GM21717 (cell line): ENCODE results near the gene LRRC32.
A peak's percentile ranks its signal among the peaks of the same experiment; 100 is the strongest.

ENCODE experiments used
- ATAC-seq: cut with Tn5 transposase; IDR thresholded peaks from one replicate; pipeline ENCODE4 v1.9.1; 2021; ENCODE audit warnings: mild to moderate bottlenecking, moderate library complexity; ENCODE audit not compliant: unreplicated experiment

LRRC32 gene

DNA sequence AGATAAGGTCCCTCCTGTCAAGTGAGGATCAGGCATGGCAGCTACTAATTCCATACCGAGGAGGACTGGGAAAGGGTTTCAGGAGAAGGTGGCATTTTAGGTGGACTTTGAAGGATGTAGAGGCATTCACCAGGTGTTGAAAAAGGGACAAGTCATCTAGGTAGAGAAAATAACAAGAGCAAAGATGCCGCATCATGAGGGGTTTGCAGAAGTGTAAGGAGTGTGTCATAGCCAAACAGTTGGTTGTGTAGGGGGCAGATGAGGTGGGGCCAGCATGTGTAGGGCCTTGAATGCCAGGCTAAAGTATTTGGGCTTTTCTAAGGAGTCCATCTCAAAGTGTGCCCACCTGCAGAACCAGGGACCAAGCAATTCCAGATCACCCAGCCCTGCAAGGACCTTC lies 11.6 kb upstream of the LRRC32 start:
- ATAC-seq = no peak

DNA sequence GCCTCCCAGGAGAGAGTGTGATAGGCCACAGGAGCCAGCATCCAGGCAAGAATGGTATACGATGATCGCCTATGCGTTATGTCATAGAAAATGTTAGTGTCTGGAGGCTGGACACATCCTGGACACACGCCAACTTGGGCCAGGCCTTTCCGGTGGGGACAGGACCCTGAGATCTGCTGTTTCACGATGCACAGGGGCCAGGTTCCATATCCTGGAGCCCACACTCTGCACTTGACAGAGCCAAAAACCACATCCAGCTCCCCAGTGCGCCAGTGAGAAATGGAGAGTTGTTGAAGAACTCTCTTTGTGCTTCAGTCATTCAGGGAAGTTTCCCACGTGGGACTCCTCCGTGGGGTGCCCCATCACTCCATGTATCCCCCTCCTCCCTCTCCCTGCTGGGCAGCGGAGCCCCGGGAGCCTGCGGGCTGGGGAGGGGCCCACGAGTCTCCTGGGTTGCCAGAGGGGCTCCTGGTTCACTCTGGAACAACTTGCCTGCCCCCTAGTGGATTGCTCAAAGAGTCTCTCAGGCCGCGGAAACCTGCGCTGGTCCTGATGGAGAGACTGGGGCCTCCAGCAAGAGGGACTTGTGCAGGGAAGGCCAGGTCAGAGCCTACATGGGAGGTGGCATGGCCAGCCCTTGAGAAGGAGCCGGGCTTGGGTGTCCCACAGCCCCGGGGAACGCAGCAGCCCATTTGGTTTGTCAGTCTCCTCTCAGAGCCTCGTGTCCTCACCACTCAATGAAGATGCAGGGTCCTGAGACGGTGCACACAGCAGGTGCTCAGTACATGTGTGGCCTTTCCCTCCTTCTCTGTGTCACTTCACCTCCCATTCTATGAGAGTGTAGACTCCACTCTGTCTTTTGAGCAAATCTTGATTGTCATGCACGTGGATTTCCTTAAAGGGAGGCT lies 10.2 kb upstream of the LRRC32 start:
- ATAC-seq = no peak

DNA sequence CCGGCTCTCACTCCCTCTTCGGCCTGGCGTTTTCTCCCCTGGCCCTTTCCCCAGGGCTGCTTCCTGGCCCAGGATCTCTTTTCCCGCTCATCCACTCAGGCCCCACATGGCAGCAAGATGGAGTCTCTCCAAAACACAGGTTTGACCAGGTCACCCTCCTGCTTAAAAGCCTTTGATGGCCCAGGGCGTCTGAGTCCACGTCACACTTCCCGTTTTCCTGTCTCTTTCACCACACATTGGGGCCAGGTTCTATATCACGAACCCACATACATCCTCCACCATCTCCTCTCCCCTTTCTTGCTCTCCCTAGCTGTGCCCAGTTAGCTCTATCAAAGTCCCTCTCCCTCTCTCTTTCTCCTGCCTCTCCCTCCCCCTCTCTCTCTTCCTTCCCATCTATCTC lies 7.8 kb upstream of the LRRC32 start:
- no peak for ATAC-seq

GRCh38 chr11:76677458-76677765 lies 6.9 kb upstream of the LRRC32 start:
- no peak for ATAC-seq

DNA sequence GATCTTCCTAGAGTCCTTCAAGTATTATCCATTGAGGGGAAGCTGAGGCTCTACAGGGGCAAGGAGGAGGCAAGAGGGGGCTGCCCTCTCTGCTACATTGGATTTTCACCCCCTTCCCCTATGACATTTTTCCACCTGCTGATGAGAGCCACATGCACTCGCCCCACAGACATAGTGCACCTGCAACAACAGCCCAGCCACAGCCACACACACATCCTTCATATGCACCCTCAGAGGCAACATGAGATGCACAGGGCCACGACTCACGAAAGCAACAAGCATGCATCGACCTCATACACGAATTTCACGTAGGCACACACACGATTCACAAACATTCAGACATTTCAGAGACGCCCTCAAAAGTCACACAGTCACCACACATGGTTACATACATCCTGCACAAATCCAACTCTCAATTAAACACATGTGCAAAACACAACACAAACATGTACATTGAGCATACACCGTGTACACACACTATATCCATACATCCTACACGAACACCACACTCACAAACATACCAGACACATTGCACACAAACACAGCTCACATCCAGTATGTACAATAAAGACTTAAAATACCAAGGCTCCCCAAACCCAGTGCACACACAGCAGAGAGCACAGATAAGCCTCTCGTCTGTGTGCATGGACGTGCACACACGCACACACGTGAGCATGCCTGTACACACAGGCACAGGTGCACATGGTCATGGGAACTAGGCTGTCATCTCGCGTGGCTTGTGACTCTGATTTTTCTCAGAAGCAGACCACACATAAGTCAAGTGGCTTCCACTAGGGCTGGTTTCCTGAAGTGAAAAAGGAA lies 6.3 kb upstream of the LRRC32 start:
- ATAC-seq = no peak

DNA sequence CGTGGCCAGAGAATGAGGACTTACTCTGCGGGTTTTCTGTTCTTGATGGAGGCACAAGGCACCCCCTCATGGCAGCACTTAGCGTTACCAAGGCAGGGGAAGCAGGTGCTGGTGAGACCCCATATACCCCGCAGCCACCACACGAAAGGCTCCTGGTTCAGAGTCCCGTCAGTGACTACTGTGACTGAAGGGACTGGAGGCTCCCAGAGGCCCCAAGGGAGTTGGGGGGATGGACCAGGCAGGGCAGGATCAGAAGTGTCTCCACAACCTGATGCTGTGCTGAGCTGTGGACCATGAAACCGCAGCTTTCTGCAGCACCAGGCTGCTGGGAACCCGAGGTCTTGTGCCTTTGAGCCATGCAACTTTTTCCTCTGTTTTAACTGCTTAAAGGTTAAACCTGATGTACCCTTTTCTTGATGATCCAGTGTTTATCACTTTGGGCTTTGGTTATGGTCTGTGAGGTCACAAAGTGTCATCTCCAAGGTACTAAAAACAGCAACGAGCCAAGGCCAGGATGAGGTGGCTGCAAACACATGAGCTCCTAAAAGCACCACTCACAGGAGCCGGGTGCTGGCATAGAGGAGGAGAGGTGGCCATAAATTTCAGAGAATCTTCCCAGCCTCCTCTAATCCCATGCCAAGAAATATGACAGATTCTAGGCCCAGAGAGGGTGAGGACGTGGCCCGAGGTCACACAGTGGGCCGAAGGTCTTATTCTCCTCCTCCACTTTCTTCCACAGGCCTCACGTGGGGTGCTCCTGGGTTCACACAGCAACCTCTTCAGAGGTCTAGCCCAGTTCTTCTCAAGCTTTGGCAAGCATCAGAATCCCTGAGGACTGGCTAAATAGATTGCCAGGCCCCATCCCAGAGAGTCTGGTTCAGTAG lies 4.2 kb upstream of the LRRC32 start:
- peak; percentile 35 for ATAC-seq

DNA sequence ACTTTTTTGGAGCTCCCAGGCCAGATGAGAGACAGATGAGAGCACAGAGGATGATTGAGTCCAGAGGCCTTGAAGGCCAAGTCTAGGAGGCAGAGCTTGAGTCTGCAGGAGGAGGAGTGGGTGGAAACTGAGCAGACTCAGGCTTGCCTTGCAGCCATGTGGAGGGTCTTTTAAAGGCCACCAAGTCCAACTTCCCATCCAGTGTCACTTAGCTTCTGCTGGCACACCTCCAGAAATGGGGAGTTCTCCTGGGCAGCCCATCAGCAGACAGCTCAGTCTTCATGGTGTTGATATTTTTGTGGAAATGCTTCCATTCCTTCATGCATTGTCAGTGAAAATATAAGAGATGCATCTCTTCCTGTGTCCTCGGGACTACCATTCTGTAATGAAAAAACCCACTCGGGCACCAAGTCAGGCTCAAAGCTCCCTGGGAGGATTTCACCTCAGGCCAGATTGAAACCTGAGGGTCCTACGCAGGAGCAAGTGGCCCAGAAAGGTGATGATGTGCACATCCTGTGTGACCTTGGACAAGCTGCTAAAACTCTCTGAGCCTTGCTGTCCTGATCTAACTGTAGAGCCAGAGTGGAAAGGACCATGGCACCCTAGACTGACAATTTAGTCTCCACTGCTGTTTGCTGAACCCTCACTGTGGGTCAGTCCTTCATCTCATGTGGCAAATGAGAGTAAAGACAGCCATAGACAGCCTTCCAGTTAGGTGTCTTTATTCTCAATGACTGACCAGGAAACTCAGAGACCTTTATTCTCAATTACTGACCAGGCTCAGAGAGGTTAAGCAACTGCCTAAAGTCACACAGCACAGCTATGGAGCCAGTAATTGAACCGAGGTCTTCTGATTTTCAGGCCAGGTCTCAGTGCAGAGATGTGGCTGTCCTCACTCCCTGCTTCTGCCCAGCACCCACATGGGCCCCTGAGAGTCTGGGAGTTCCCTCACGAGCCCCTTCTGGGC lies 2.9 kb upstream of the LRRC32 start:
- peak; percentile 2 for ATAC-seq

DNA sequence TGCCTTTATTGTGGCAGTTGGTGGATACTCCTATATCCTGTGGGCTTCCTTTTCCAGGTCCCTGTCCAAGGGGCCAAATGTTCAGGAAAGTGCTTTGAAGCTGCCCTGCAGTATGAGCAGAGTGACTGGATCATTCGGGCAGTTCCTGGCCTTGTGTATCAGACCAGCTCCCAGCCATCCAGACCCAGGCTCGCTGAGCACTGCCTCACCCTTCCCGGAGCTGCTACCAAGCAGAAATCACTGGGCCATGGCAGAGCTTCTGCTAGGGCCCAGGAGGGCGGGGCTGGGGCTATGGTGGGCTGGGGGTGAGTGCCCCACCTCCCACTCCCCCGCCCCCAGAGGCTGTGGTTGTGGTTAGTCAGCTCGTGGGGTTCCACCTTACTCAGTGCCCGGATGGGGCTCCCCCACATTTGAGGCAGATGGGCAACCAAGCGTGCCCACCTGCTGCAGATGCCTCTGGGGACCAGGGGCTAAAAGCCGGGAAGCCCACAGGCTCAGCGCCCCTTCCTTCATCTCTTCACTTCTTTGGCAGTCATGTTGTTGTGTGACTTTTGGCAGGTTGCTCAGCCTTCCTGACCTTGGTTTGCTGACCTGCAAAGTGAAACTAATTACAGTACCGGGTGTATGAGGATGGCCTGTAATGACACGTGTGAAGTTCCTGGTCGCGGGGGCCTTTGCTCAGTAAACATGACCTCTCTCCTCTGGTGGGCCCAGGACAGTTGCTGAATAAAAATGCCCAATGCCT lies 2.1 kb upstream of the LRRC32 start:
- ATAC-seq = peak; percentile 46

GRCh38 chr11:76671626-76672309 lies 1.2 kb upstream of the LRRC32 start:
- no peak for ATAC-seq

DNA sequence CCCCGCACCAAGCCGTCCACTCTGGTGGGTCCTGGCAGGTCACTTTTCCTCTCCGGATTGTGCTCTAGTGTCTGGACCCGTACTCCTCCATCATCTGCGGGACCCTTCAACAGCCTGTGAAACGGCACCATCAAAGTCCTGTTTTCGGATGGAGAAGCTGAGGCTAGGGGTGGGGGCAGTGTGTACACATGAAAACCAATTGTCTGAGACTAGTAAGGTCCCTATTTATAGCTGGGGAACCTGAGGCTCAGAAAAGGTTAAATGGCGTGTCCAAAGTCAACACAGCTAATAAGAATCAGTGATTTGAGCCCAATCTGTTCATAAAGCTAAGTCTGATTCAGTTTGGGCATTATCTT lies 668 bp upstream of the LRRC32 start:
- no peak for ATAC-seq

GRCh38 chr11:76669901-76670484 lies 554 bp downstream of the LRRC32 start:
- ATAC-seq = no peak

DNA sequence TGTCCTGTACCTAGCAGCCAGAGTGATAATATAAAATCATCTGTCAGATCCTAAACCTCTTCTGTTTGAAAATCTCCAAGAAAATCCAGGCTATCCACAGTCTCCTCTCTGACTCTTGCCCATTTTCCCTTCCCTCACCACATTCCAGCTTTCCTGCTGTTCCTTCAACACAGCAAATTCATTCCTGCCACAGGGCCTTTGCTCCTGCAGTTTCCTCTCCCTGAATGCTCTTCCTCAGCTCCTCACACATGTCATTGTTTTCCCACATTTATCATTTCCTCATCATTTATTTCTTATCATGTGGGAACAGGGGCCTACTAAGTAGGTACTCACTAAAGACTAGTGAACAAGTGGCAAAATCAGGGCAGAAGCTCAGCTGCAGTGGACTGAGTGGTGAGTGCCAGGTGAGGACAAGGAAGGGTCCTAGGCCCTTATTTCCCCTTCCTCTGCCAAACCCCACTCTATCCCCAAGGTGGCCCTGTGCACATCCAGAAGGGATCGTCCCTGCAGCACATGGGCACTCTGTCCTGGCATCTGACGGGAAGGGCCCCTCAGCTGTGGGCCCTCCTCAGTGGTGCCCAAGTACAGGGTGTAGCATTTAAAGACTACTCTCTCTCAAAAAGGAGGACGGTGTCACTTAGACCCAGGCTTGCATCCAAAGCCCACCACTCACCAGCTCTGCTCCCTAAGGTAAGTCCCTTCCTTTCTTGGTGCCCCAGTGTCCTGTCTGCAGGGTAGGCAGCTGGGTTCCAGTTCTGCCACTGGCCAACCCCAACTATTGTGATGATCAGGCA lies 2.0 kb downstream of the LRRC32 start:
- ATAC-seq = no peak

DNA sequence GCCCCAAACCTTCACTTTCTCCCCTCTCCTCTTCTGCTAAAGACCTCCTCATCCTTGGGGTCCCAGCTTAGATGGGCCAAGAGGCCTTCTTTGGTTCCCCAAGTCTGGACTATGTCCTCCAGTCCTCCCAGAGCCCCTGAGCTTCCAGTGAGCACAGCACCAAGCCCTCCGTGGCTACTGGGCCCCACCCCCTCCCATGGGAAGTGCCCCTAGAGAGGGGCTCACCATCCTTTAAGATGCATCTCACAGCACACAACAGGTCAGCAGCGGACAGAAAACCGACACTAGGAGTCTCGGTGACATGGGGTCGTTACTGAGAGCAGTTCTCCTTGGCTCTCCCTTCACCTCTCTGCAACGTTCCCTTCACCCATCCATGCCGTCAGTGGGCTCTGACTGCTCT lies 2.7 kb downstream of the LRRC32 start:
- ATAC-seq = no peak

GRCh38 chr11:76667271-76667818 lies 3.2 kb downstream of the LRRC32 start:
- no peak for ATAC-seq

GRCh38 chr11:76666830-76667229 lies 3.7 kb downstream of the LRRC32 start:
- no peak for ATAC-seq

GRCh38 chr11:76666408-76666807 lies 4.1 kb downstream of the LRRC32 start:
- no peak for ATAC-seq

DNA sequence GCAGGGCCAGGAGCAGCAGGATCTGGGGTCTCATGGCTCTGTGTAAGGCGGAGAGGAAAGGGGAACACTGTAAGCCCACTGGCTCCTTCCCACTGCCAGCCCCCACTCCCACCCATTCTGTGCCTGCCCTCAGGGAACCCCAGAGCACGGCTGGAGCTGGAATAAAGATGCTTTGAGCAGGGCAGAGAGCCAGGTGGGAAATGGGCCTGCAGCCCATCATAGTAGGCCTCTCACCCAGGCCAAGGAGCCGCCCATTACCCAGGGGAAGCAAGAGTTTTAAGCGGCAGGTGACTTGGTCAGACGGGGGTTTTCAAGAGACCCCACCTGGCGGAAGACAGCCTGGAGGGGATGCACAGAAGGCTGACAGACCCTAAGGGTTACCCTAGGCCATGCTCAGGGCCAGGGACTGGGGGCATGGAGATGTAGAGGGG lies 4.6 kb downstream of the LRRC32 start:
- ATAC-seq = no peak
